ENCODE measurements around the gene GNAQ. TPM values are rescaled to one million over a fixed set of nuclear protein-coding genes. Genes with fewer than 3 reads are reported as not detected.
A peak's percentile ranks its signal among the peaks of the same experiment; 100 is the strongest.

GNAQ gene
- polyA plus RNA-seq, 1 of the 3 experiments (the other 2 are of a cell fraction): 20.9 TPM

GRCh38 chr9:77810637-77811119, 220.9 kb downstream of the GNAQ start:
- peaks cover 19% of the 10 kb centered on the region for H3F3A ChIP-seq (replicated peaks; ENCODE audit: insufficient read depth)
- H3K4me1 ChIP-seq (ENCODE audit: control insufficient read depth in 1 of 2, insufficient read depth in 2 of 2, low read depth in 1 of 2, low read length in 1 of 2): peaks cover 10 to 15% of the 10 kb centered on the region in 2 experiments
- H3K27ac ChIP-seq (ENCODE audit: low read depth in 2 of 2, low read length in 1 of 2): no peak overlapping the region
- H3K9me2 ChIP-seq: no peaks in the 10 kb centered on the region
- H3K27me3 ChIP-seq (ENCODE audit: insufficient read depth): no peaks in the 10 kb centered on the region
- no peak overlapping the region for H2AFZ ChIP-seq (ENCODE audit: low read depth)
- WGBS (ENCODE audit: low lambda C conversion rate): 93% methylated on average over 4 of the region's 4 CpGs
- no peak overlapping the region for H3K4me2 ChIP-seq
- peaks cover 19% of the 10 kb centered on the region; the same call in 1 of the 2 replicates for H3K79me2 ChIP-seq (ENCODE audit: insufficient read depth)
- H3K36me3 ChIP-seq (replicated peaks in 1 of 2; ENCODE audit: control insufficient read depth in 1 of 2, insufficient read depth in 2 of 2, low read length in 1 of 2): peaks cover 30 to 35% of the 10 kb centered on the region in 2 experiments
- no peaks in the 10 kb centered on the region for H4K20me1 ChIP-seq (ENCODE audit: insufficient read depth)
- H3K9ac ChIP-seq: no peak overlapping the region
- DNase-seq: no peak
- H3K9me3 ChIP-seq: no peaks in the 10 kb centered on the region
- no peak overlapping the region for H3K4me3 ChIP-seq (ENCODE audit: low read depth in 2 of 2, low read length in 1 of 2)
- CTCF ChIA-PET: interaction anchor here (0.9 to 1.3 kb wide), 2 partner anchors 8 to 16 kb away, joined by 3 read pairs; no protein-coding TSS in a partner anchor
- POLR2A ChIA-PET: no interaction called here
- TF ChIP-seq NRF1 (IDR thresholded peaks at IDR 0.05; ENCODE audit: low read depth, low read length): no peak

GRCh38 chr9:77810047-77810446, 221.6 kb downstream of the GNAQ start:
- ChIA-PET CTCF (interaction anchor here (0.9 to 1.5 kb wide), 3 partner anchors 9 to 376 kb away, joined by 3 read pairs; no protein-coding TSS in a partner anchor), POLR2A (no interaction called here)
- Histone ChIP-seq H3K27ac (ENCODE audit: low read depth in 2 of 2, low read length in 1 of 2) (no peak overlapping the region), H3K9me2 (no peaks in the 10 kb centered on the region), H3K36me3 (replicated peaks in 1 of 2; ENCODE audit: control insufficient read depth in 1 of 2, insufficient read depth in 2 of 2, low read length in 1 of 2) (peaks cover 30 to 34% of the 10 kb centered on the region in 2 experiments), H3K4me3 (ENCODE audit: low read depth in 2 of 2, low read length in 1 of 2) (no peak overlapping the region), H3K79me2 (ENCODE audit: insufficient read depth) (peaks cover 22% of the 10 kb centered on the region; the same call in 1 of the 2 replicates), H3K4me1 (ENCODE audit: control insufficient read depth in 1 of 2, insufficient read depth in 2 of 2, low read depth in 1 of 2, low read length in 1 of 2) (peaks cover 10 to 15% of the 10 kb centered on the region in 2 experiments), H3K4me2 (no peak overlapping the region), H2AFZ (ENCODE audit: low read depth) (no peak overlapping the region), H4K20me1 (ENCODE audit: insufficient read depth) (no peaks in the 10 kb centered on the region), H3K9me3 (no peaks in the 10 kb centered on the region), H3K9ac (no peak overlapping the region), H3K27me3 (ENCODE audit: insufficient read depth) (no peaks in the 10 kb centered on the region), H3F3A (replicated peaks; ENCODE audit: insufficient read depth) (peaks cover 19% of the 10 kb centered on the region)
- 95% methylated on average over 1 of the region's 1 CpG for WGBS (ENCODE audit: low lambda C conversion rate)
- TF ChIP-seq TAF1 (IDR thresholded peaks at IDR 0.05; ENCODE audit: borderline replicate concordance, low read depth, low read length) (no peak), PBX3 (IDR thresholded peaks at IDR 0.05) (no peak)
- DNase-seq: no peak

- Histone ChIP-seq H3K4me2 (no peak overlapping the region), H3K27me3 (ENCODE audit: insufficient read depth) (no peaks in the 10 kb centered on the region), H3K9ac (no peak overlapping the region), H3K4me3 (ENCODE audit: low read depth in 2 of 2, low read length in 1 of 2) (no peak overlapping the region), H3K79me2 (ENCODE audit: insufficient read depth) (peaks cover 26% of the 10 kb centered on the region; the same call in 1 of the 2 replicates), H3K27ac (ENCODE audit: low read depth in 2 of 2, low read length in 1 of 2) (no peak overlapping the region), H3K36me3 (replicated peaks in 1 of 2; ENCODE audit: control insufficient read depth in 1 of 2, insufficient read depth in 2 of 2, low read length in 1 of 2) (peaks cover 25 to 29% of the 10 kb centered on the region in 2 experiments), H3K4me1 (ENCODE audit: control insufficient read depth in 1 of 2, insufficient read depth in 2 of 2, low read depth in 1 of 2, low read length in 1 of 2) (peaks cover 10 to 15% of the 10 kb centered on the region in 2 experiments), H4K20me1 (ENCODE audit: insufficient read depth) (no peaks in the 10 kb centered on the region), H2AFZ (ENCODE audit: low read depth) (no peak overlapping the region), H3K9me2 (no peaks in the 10 kb centered on the region), H3K9me3 (no peaks in the 10 kb centered on the region), H3F3A (replicated peaks; ENCODE audit: insufficient read depth) (peaks cover 19% of the 10 kb centered on the region)
- no peak for DNase-seq
- CTCF ChIA-PET: interaction anchor here (0.9 to 1.5 kb wide), 4 partner anchors 9 to 452 kb away, joined by 3 read pairs; no protein-coding TSS in a partner anchor
- POLR2A ChIA-PET: no interaction called here
- WGBS (ENCODE audit: low lambda C conversion rate): 54% methylated on average over 1 of the region's 1 CpG
- TF ChIP-seq TCF12 (IDR thresholded peaks at IDR 0.05): peak; percentile 81
- TF ChIP-seq FOSL2 (IDR thresholded peaks at IDR 0.05; ENCODE audit: borderline replicate concordance, low read depth): peak; percentile 76; the same call in 1 of the 2 replicates
- peak; percentile 87 for TF ChIP-seq JUND (IDR thresholded peaks at IDR 0.05)
- TF ChIP-seq ZBTB33 (IDR thresholded peaks at IDR 0.05; ENCODE audit: borderline replicate concordance, low read depth): 0 out of 2 replicates have a peak, but pooled peaks have one; percentile 12
- no peak for TF ChIP-seq CTCF (IDR thresholded peaks at IDR 0.05)
- TF ChIP-seq TEAD4 (IDR thresholded peaks at IDR 0.05; ENCODE audit: borderline replicate concordance, insufficient read depth): peak; percentile 51; the same call in 1 of the 2 replicates
- peak; percentile 64 for TF ChIP-seq NFIC (IDR thresholded peaks at IDR 0.05; ENCODE audit: borderline replicate concordance)
- TF ChIP-seq POLR2AphosphoS5 (IDR thresholded peaks at IDR 0.05; ENCODE audit: low read depth, low read length): peak; percentile 55; the same call in 1 of the 2 replicates
- no peak for TF ChIP-seq IRF3 (IDR thresholded peaks at IDR 0.05; ENCODE audit: low read depth, low read length)
- TF ChIP-seq SIN3A (IDR thresholded peaks at IDR 0.05; ENCODE audit: borderline replicate concordance, low read depth, low read length): no peak
- no peak for TF ChIP-seq USF1 (IDR thresholded peaks at IDR 0.05; ENCODE audit: borderline replicate concordance, low read depth)
Observed at GRCh38 chr9:77809552-77809951, 222.1 kb downstream of the GNAQ start.

Data from SK-N-SH (cell line).